GM23248 (cell line): ENCODE measurements around the gene NIPA2.

Experiments
- EZH2 ChIP-seq: fragments of 200-600 bp; sonication (generic); IDR thresholded peaks from 2 replicates; pipeline ENCODE4 v1.6.1; 2018; ENCODE audit warnings: antibody characterized with exemption, mild to moderate bottlenecking; ENCODE audit not compliant: insufficient read depth, poor library complexity, severe bottlenecking
- EZH2phosphoT487 ChIP-seq: fragments of 200-600 bp; sonication (generic); IDR thresholded peaks from 2 replicates; pipeline ENCODE4 v1.6.1; 2018; ENCODE audit warnings: antibody characterized with exemption, moderate library complexity, mild to moderate bottlenecking, low read depth; ENCODE audit not compliant: insufficient read depth

GRCh38 chr15:22850055-22850454 lies 11.6 kb downstream of the NIPA2 start:
- TF ChIP-seq EZH2phosphoT487 (no peak), EZH2 (no peak)
